ENCODE measurements around the gene CGB5. TPM values are rescaled to one million over a fixed set of nuclear protein-coding genes. Genes with fewer than 3 reads are reported as not detected.

CGB5 gene
- total RNA-seq, 4 donors from 2014 or later = not detected

DNA sequence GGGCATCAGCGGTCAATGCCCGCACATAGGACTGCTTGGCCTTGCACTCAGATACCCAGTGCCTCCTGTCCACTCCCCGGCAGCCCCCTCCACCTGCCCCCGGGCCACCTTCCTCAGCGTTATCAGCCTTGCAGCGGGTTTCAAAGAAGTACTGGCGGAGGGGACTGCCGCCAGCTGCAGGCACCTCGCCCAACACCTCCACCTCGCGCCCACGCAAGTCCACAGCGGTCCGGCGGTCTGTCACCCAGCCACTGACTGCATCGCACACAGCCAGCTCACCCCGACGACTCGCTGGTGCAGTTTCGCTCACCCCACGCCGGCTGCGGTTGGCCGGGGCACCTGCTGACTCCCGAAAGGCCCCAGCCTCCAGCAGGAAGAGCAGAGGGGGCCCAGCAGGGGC is 17.8 kb downstream of the CGB5 start:
- no peak overlapping the region for H3K27ac ChIP-seq
- no peak for TF ChIP-seq POLR2AphosphoS5 (IDR thresholded peaks at IDR 0.05)
- TF ChIP-seq, protein P1, sequence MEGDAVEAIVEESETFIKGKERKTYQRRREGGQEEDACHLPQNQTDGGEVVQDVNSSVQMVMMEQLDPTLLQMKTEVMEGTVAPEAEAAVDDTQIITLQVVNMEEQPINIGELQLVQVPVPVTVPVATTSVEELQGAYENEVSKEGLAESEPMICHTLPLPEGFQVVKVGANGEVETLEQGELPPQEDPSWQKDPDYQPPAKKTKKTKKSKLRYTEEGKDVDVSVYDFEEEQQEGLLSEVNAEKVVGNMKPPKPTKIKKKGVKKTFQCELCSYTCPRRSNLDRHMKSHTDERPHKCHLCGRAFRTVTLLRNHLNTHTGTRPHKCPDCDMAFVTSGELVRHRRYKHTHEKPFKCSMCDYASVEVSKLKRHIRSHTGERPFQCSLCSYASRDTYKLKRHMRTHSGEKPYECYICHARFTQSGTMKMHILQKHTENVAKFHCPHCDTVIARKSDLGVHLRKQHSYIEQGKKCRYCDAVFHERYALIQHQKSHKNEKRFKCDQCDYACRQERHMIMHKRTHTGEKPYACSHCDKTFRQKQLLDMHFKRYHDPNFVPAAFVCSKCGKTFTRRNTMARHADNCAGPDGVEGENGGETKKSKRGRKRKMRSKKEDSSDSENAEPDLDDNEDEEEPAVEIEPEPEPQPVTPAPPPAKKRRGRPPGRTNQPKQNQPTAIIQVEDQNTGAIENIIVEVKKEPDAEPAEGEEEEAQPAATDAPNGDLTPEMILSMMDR (IDR thresholded peaks at IDR 0.05) = no peak
- no peak for TF ChIP-seq EP300 (IDR thresholded peaks at IDR 0.05)
- H3K36me3 ChIP-seq = no peaks in the 10 kb centered on the region
- peaks cover 0 to 28% (median 22%) of the 10 kb centered on the region in 3 donors for H3K4me1 ChIP-seq
- peaks cover 87% of the 10 kb centered on the region for H3K27me3 ChIP-seq
- WGBS, 2 donors (ENCODE audit: low coverage in 1 of 2) = 80% methylated on average over 1 of the region's 25 CpGs; no CpG with 5 or more reads in 1 of the 2 donors
- H3K4me3 ChIP-seq = no peak overlapping the region
- no peak for ATAC-seq
- no peaks in the 10 kb centered on the region for H3K9me3 ChIP-seq

DNA sequence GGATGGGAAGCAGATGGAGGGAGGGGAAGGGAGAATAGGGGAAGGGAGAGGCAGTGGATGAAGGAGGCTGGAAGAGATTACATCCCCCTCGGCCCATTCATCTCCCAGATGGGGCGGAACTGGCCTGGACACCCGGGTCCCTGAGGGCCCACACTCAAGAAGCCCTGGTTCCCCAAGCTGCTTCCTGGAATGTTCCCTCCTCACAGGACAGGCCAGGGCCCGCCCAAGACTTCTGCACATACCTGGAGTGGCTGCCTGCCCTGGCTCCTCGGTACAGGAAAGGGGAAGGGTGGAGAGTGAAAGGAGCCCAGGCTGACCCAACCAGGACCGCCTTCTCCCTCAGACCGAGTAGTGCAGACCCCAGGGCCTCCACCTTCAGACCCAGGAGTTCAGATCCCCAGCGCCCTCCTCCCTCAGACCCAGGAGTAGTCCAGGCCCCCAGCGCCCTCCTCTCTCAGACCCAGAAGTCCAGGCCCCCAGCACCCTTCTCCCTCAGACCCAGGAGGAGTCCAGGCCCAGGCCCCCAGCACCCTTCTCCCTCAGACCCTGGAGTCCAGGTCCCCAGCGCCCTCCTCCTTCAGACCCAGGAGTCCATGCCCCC is 20.5 kb downstream of the CGB5 start:
- WGBS, 2 donors (ENCODE audit: low coverage in 1 of 2) = 52% methylated on average over 4 of the region's 10 CpGs; no CpG with 5 or more reads in 1 of the 2 donors
- ATAC-seq = no peak
- H3K27ac ChIP-seq = no peak overlapping the region
- no peaks in the 10 kb centered on the region for H3K36me3 ChIP-seq
- H3K9me3 ChIP-seq = no peaks in the 10 kb centered on the region
- no peak for TF ChIP-seq EP300 (IDR thresholded peaks at IDR 0.05)
- TF ChIP-seq POLR2A (IDR thresholded peaks at IDR 0.05) = no peak
- TF ChIP-seq, protein P1 (IDR thresholded peaks at IDR 0.05) = no peak
- no peak for TF ChIP-seq POLR2AphosphoS5 (IDR thresholded peaks at IDR 0.05)
- H3K4me1 ChIP-seq = peaks cover 0 to 11% (median 6%) of the 10 kb centered on the region in 3 donors
- no peak overlapping the region for H3K4me3 ChIP-seq
- peaks cover 87% of the 10 kb centered on the region for H3K27me3 ChIP-seq

DNA sequence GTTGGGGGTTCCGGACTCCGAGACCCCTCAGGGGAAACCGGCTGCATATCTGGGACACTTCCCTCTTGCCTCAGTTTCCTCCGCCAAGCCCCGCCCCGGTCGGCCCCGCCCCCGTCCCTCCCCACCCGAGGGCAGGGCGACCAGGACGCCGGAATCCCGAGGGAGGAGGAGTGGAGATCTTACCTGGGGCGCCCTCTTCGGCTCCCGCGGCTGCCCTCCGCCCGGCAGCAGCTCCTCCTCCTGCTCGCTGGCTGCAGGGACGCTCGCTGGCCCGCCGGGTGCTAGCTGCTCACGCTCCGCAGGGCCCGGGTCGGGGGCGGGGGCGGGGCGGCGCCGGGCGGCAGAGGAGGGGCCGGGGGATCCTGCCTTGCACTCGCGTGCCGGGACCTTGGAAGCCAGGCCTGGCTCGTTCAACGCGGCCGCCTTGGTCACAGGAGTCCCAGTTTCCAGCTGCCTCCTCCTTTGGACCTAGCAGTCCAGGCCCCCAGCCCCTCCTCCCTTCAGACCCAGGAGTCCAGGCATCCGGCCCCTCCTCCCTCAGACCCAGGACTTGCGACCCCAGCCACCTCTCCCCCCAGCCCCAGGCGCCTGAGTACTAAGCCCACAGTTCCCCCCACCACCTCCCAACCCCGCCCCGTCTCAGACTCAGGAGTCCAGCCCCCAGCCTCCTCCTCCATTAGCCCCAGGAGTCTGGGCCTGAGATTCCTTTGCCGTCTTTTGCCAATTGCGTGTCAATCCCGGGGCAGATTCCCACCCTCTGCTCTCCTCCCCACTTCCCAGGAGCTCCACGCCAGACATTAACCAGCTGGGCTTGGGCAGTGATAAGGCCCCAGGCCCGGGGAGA is 21.3 kb downstream of the CGB5 start, which contains the start of gene NTF4:
TSS of gene NTF4 (minus strand) at position 51 of the 844 bp plus-strand sequence. CDS start 2,821 bp downstream, outside the sequence.
- Histone ChIP-seq H3K4me1 (peaks cover 0 to 11% (median 6%) of the 10 kb centered on the region in 3 donors), H3K36me3 (no peaks in the 10 kb centered on the region), H3K27ac (no peak within 1 kb of the TSS), H3K9me3 (no peaks in the 10 kb centered on the region), H3K4me3 (peak within 1 kb of the TSS in 1 of 2 donors; percentile 22), H3K27me3 (peaks cover 90% of the 10 kb centered on the region)
- 18 to 20% methylated on average over 1 to 4 of the region's 53 CpGs for WGBS, 2 donors (ENCODE audit: low coverage in 1 of 2)
- no peak for ATAC-seq
- TF ChIP-seq POLR2A (IDR thresholded peaks at IDR 0.05) (no peak), POLR2AphosphoS5 (IDR thresholded peaks at IDR 0.05) (no peak), EP300 (IDR thresholded peaks at IDR 0.05) (no peak)
- TF ChIP-seq, protein P1 (IDR thresholded peaks at IDR 0.05) = no peak

DNA sequence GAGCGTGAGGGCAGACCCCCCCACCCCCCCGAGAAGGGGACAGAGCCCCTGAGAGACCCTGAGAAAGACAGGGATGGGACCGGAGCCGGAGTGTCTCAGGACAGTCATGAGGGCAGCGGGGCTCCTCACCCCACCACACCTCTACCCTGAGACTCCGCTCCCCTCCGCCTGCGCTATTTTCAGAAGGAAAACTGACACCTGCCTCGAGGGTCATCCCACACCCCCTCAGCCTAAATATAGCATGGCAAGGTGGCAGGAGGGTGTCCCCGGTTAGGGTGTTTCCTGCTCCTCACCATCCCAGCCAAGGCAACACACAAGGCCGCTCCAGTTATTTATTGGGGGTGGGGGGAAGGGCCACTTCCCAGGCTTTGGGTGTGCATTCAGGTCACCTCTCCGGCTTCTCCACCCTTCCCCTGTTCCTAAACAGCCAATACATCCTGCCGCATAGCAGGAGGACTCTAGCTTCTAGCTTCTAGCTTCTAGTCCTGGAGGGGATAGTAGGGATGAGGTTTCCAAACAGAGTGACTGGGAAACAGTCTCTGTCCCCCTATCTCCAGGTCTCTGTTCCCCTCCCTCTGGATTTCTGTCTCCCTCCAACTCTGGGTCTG is 22.4 kb downstream of the CGB5 start:
- H3K4me3 ChIP-seq = no peak overlapping the region
- H3K9me3 ChIP-seq = no peaks in the 10 kb centered on the region
- peaks cover 98% of the 10 kb centered on the region for H3K27me3 ChIP-seq
- no peak for TF ChIP-seq POLR2AphosphoS5 (IDR thresholded peaks at IDR 0.05)
- TF ChIP-seq POLR2A (IDR thresholded peaks at IDR 0.05) = no peak
- TF ChIP-seq, protein P1 (IDR thresholded peaks at IDR 0.05) = no peak
- TF ChIP-seq EP300 (IDR thresholded peaks at IDR 0.05) = no peak
- 39 to 47% methylated on average over 5 of the region's 13 CpGs for WGBS, 2 donors (ENCODE audit: low coverage in 1 of 2)
- H3K4me1 ChIP-seq = peaks cover 0 to 11% (median 6%) of the 10 kb centered on the region in 3 donors
- no peak overlapping the region for H3K27ac ChIP-seq
- H3K36me3 ChIP-seq = no peaks in the 10 kb centered on the region
- ATAC-seq = no peak

Data from gastroesophageal sphincter (tissue), 4 donors.